AG04449 (cell line): ENCODE measurements around the gene ZNF396.

Source experiments
- CTCF ChIA-PET: fragments of 350-600 bp; formaldehyde crosslinking; extraction: SDS; loops from one replicate; lab custom pipeline; 2021; ENCODE audit warnings: antibody characterized with exemption; lab: Yijun Ruan, JAX
- POLR2A ChIA-PET: fragments of 400-600, 350-600 bp; formaldehyde crosslinking; extraction: SDS; loops from one replicate; lab custom pipeline; 2020; ENCODE audit warnings: antibody characterized with exemption, inconsistent platforms; lab: Yijun Ruan, JAX
- DNase-seq: peaks from one replicate; pipeline ENCODE4 v3.0.0-alpha.2; 2010; ENCODE audit warnings: low read depth, low spot score
- H3K4me3 ChIP-seq: 2 replicates; pipeline ENCODE4 v1.5.1; 2011; ENCODE audit warnings: low read depth, mild to moderate bottlenecking, control low read depth, low read length
- TF ChIP-seq, protein P1 (sequence below): IDR thresholded peaks from one replicate; pipeline ENCODE4 v1.5.1; 2011; ENCODE audit warnings: mild to moderate bottlenecking, moderate library complexity, low read length, control low read depth, inconsistent platforms; ENCODE audit not compliant: insufficient read depth; ENCODE audit errors: missing control alignments

The ZNF396 gene

DNA sequence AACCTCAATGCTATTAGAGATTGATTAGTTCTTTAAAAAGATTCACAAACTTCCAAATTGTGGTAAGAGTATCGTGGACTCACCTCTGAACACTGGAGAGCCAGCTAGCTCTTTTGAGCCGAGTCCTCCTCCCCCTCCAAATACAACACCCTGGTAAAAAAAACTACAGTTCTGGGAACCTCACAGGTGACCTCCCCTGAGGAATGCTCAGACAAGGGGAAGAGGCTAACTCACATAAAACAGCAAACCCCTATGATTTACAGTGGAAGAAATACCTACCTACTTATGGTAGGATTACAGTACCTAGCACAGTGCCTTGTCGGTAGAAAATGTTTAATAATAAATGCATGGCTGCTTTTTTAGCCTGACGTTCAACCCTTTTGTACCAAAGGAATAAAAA lies 41.3 kb downstream of the ZNF396 start:
- TF ChIP-seq, protein P1, sequence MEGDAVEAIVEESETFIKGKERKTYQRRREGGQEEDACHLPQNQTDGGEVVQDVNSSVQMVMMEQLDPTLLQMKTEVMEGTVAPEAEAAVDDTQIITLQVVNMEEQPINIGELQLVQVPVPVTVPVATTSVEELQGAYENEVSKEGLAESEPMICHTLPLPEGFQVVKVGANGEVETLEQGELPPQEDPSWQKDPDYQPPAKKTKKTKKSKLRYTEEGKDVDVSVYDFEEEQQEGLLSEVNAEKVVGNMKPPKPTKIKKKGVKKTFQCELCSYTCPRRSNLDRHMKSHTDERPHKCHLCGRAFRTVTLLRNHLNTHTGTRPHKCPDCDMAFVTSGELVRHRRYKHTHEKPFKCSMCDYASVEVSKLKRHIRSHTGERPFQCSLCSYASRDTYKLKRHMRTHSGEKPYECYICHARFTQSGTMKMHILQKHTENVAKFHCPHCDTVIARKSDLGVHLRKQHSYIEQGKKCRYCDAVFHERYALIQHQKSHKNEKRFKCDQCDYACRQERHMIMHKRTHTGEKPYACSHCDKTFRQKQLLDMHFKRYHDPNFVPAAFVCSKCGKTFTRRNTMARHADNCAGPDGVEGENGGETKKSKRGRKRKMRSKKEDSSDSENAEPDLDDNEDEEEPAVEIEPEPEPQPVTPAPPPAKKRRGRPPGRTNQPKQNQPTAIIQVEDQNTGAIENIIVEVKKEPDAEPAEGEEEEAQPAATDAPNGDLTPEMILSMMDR: no peak
- DNase-seq: no peak
- no peak overlapping the region for H3K4me3 ChIP-seq
- CTCF ChIA-PET: no interaction called here
- POLR2A ChIA-PET: no interaction called here

DNA sequence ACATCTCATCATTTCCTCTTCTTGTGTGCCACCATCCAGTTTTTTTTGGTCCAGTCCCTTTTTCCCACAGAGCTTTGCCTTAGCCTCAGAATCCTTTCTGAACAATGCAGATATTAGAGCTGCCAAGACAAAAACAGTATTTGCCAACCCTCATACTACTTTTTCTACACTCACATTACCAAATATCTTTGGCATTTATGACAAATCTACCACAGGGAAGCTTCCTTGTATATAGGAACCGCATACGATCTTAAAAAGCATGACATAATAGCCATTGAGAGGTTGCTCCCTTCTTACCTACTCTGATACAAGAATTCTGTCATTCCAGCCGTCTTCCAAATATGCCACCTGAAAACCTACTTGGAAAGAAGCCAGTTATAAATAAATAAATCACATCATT lies 42.3 kb downstream of the ZNF396 start:
- peak; percentile 42 for DNase-seq

DNA sequence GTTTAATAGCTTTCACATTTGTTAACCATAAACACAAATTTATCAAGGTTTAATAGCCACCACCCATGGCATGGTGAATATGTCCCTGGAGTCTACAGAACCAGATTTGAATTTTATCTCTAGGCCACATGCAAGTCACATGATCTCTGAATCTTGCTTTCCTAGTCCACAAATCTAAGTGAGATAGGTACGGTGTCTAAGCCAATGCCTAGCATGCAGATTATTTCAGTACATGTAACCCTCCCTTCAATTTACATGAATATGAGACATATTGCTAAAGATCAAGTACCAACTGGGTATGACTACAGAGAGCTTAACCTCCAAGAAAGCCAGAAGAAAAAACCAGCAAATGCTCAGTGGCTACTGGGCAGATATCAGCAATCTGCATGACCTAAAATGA lies 42.9 kb downstream of the ZNF396 start:
- POLR2A ChIA-PET: no interaction called here
- DNase-seq: no peak
- CTCF ChIA-PET: interaction anchor here (0.7 to 1.5 kb wide), 2 partner anchors 15 to 18 kb away, joined by 3 read pairs; no protein-coding TSS in a partner anchor
- no peak overlapping the region for H3K4me3 ChIP-seq
- TF ChIP-seq, protein P1: no peak

More for the DNA sequence above, 42.3 kb downstream of the ZNF396 start:
- no peak overlapping the region for H3K4me3 ChIP-seq
- ChIA-PET POLR2A (no interaction called here), CTCF (interaction anchor here (1.5 kb wide), 1 partner anchor 18 kb away, joined by 3 read pairs; no protein-coding TSS in a partner anchor)
- TF ChIP-seq, protein P1: no peak

DNA sequence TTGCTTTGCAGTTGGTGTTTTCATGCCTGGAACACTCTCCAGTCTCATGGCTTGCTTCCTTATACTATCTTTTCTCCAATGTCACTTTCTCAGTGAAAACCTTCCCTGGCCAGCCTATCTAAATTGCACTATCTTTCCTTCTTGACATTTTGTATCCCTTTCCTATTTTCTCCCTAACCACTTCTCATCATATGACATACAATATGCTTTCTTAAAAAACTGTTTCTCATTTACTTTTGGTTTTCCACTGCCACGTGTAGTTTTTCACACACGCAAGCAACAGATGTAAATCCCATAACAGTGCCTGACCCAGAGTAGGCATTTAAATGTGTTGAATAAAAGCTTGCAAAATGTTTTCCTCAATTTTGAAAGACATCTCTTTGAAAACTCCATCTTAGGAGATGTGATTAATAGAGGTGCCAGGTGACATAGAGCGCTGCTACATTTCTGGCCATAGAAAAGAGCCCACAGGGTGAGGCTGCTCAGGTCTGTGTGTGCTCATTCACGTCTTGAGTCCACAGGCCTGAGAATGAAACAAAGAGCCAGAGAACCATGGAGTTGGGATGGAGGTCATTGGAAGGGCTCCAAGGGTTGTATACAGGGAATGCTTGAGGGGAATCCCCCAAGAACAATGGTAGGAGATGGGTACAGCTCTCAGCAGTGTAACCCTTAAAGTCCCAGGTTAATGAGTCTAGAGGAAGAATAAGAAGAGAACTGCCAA lies 45.6 kb downstream of the ZNF396 start:
- TF ChIP-seq, protein P1: no peak
- no peak overlapping the region for H3K4me3 ChIP-seq
- ChIA-PET POLR2A (no interaction called here), CTCF (interaction anchor here (1.6 to 1.9 kb wide), 2 partner anchors 9 to 11 kb away, joined by 4 to 5 read pairs; no protein-coding TSS in a partner anchor)
- no peak for DNase-seq

DNA sequence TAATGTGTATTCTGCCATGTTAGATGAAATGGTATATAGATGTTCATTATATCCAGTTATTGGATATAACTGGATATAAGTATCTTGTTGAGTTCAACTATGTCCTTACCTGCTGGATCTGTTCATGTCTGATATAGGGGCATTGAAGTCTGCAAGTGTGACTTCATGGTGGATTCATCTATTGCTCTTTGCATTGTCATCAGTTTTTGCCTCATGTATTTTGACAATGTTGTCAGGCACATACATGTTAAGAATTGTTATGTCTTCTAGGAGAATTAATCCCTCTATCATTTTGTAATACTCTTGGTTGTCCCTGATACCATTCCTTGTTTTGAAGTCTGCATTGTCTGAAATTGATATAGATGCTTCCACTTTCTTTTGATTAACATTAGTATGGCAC lies 48.3 kb downstream of the ZNF396 start:
- POLR2A ChIA-PET: no interaction called here
- no peak for DNase-seq
- TF ChIP-seq, protein P1: no peak
- no peak overlapping the region for H3K4me3 ChIP-seq
- CTCF ChIA-PET: no interaction called here

DNA sequence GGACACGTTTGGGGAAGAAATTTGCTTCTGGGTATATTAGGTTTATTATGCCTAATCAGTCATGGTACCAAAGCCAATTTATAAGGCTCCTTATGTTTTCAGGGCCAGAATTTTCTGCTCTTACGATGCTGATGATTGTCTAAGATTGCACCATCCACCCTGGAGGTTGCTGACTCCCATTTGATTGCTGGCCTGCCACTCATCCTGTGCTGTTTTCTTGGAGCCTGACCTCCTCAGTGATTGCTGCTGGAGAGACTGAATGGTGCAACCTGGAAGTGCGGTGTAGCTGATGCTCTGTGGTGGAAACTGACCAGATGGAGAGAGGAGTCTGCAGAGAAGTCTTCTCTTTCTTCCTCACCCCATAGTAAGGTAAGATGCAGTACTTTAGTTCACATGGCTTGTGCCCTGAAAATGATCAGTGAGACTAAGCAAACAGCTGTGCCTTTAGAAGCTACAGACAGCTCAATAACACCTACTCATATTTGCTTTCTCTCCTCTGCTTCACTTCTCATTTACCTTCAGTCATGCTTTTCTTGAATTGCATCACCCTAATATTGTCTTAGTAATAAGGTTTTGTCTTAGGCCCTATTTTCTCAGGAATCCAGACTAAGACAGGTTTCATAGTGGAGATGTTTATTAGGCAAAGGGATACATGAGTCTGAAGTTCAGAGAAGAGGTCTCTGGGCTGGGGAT lies 50.3 kb downstream of the ZNF396 start:
- DNase-seq: no peak
- TF ChIP-seq, protein P1: no peak
- H3K4me3 ChIP-seq: no peak overlapping the region
- ChIA-PET POLR2A (no interaction called here), CTCF (interaction anchor here (1.1 kb wide), 1 partner anchor 13 kb away, joined by 3 read pairs; no protein-coding TSS in a partner anchor)
